Bronchial epithelial cell (primary cell): ENCODE measurements around the gene DNAL1. TPM values are rescaled to one million over a fixed set of nuclear protein-coding genes. Genes with fewer than 3 reads are reported as not detected.

ENCODE experiments used
- DNase-seq: peaks from one replicate; pipeline ENCODE4 v3.0.0-alpha.2; 2010; ENCODE audit warnings: low read depth
- FAIRE-seq: peaks from 2 replicates; lab custom pipeline; 2011; peaks lifted over from hg19 to GRCh38; lab: Jason Lieb, UNC
- H3K27me3 ChIP-seq: 2 replicates; pipeline ENCODE4 v1.5.1; 2011; ENCODE audit warnings: low read length; ENCODE audit not compliant: control insufficient read depth, insufficient read depth
- H3K36me3 ChIP-seq: 2 replicates; pipeline ENCODE4 v1.5.1; 2011; ENCODE audit warnings: low read length; ENCODE audit not compliant: control insufficient read depth, insufficient read depth
- H3K4me3 ChIP-seq: 2 replicates; pipeline ENCODE4 v1.5.1; 2011; ENCODE audit warnings: mild to moderate bottlenecking, low read depth, low read length, control low read depth
- total RNA-seq: library from RNA; depleted of rRNA; stranded (reverse); fragments of >200 nt; gene quantifications from 2 replicates; pipeline ENCODE4 v1.2.1, GENCODE V29; 2014
- TF ChIP-seq, protein P1 (sequence below): IDR thresholded peaks from 2 replicates; pipeline ENCODE4 v1.5.1; 2011; ENCODE audit warnings: mild to moderate bottlenecking, moderate library complexity, low read length, control low read depth, inconsistent platforms; ENCODE audit not compliant: insufficient read depth, severe bottlenecking

DNAL1 gene
- total RNA-seq, 1 donor from 2014 or later: 5.8 TPM

DNA sequence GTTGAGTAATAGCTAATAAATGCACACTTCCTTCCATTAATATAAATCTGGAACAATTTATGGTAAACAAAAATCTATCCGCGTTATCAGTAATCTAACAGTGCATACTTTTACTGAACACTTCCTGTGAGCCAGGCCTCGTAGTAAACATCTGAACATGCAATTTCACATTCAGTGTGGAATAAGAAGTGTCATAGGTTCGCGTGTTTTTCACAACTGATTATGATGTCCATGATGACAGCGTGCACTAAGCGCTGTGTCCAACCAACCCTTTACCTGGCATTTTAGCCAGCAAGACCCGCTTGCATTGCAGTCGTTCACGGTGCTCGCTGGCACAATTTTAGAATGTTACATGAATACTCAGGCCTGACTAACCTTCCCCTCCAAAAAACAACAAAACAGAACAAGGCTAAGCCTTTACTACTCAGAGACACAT, 67.3 kb downstream of the DNAL1 start:
- DNase-seq (no peak), FAIRE-seq (no peak)
- Histone ChIP-seq H3K4me3 (peak overlapping the region; percentile 83), H3K27me3 (no peaks in the 10 kb centered on the region), H3K36me3 (peaks cover 2% of the 10 kb centered on the region)
- TF ChIP-seq, protein P1, sequence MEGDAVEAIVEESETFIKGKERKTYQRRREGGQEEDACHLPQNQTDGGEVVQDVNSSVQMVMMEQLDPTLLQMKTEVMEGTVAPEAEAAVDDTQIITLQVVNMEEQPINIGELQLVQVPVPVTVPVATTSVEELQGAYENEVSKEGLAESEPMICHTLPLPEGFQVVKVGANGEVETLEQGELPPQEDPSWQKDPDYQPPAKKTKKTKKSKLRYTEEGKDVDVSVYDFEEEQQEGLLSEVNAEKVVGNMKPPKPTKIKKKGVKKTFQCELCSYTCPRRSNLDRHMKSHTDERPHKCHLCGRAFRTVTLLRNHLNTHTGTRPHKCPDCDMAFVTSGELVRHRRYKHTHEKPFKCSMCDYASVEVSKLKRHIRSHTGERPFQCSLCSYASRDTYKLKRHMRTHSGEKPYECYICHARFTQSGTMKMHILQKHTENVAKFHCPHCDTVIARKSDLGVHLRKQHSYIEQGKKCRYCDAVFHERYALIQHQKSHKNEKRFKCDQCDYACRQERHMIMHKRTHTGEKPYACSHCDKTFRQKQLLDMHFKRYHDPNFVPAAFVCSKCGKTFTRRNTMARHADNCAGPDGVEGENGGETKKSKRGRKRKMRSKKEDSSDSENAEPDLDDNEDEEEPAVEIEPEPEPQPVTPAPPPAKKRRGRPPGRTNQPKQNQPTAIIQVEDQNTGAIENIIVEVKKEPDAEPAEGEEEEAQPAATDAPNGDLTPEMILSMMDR: no peak

DNA sequence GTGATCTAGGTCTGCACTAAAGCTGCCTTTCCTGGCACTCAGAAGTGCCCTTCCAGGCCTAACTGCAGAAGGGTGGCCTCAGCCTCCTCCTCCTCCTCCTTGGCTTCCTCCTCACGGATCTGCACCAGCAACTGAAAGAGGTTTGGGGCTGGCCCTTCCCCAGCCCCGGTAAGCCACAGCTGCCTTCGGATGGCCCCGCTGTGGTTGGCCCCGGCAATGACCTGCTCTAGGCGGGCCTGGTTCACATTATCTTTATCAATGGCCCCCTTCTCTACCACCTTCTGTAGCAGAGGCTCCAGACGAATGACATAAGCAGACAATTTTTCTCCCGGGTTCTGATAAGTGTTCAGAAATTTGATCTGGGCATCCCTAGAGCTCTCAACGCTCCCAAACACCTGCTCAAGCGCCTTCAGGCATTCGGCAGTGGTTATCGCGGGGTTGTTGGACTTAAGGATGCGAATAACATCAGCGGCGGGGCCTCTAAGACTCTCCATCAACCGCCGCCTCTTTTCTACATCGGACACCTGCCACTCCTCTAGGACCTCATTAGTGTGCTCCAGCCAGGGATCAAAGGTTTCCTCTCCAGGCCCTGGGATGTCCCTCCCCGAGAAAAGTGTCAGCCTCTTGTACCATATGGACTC, 67.9 kb downstream of the DNAL1 start:
- no peak for FAIRE-seq
- H3K4me3 ChIP-seq: peak overlapping the region; percentile 83

DNA sequence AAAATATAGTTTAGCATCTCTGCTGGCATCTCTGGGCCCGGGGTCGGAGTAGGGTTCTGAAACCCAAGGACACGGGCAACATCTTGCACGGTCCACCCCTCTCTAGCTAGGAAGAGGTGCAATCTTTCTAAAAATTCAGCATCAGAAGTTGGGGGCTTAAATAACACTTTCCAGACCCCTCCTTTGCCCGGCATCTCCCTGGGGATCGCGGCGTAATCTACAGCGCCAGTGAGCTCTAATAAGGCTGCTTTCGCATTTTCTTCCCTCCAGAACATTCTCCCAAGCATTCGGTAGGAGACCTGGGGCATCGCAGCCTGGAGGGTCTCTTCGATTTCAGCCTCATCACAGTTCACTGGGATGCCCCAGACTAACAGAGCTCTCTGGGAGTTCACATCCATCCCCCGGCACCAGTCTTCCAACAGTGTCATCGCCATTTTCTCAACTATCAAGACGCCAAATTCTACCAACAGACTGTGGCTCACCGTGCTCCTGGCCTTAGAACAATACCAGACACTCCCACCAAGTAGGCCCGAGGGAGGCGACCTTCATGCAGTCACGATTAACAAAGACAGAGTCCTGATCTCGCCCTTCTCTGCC, 68.5 kb downstream of the DNAL1 start:
- Histone ChIP-seq H3K36me3 (peaks cover 9% of the 10 kb centered on the region), H3K4me3 (peak overlapping the region; percentile 83), H3K27me3 (no peaks in the 10 kb centered on the region)
- DNase-seq: no peak
- no peak for FAIRE-seq
- TF ChIP-seq, protein P1: no peak

More for the DNA sequence above, 67.9 kb downstream of the DNAL1 start:
- Histone ChIP-seq H3K27me3 (no peaks in the 10 kb centered on the region), H3K36me3 (peaks cover 5% of the 10 kb centered on the region)
- DNase-seq: no peak
- TF ChIP-seq, protein P1: no peak

DNA sequence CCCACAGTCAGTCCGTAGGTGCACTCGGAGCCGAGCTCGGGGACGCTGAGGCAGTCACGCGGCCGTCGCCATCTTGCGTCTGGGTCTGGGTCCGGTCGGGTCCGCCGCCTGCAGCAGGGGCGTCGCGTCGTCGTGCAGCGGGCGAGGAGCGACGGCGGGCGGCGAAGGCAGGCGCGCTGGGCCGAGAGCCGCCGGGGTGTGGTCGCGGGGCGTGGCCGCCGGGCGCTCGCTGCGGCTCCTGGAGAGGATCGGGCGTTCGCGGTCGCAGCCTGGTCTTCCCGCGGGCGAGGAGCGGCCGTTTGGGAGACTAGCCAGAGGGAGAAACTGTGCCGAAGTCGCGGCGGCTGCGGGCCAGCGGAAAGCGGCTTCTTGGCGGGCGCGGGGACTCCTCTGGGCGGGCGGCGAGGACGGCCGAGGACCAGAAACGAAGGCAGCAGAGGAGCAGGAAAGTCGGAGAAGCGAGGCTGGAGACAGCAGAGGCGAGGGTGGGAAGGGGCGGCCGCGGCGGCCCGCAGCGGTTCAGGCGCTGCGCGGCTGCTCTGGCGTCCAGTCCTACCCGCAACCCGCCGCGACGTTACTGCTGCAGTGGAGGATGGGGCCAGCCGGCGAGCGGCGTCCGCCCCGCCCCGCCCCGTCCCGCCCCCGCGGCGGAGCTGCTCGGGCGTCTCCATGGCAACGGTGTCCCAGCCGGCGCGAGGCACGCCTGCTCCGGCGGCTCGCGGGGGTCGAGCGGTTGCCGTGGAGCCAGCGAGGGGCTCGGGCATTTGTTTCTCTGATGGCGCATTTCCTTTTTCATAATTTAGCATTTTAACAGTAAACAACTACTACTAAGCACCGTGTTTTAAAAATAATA, 69.2 kb downstream of the DNAL1 start, which contains the start of gene PNMA1:
Gene PNMA1 (minus strand): TSS at position 582 of the 853 bp plus-strand sequence. CDS start 745 bp downstream, outside the sequence.
- no peak for FAIRE-seq
- peak within 1 kb of the TSS; percentile 83 for H3K4me3 ChIP-seq
- peak; percentile 45 for DNase-seq
- no peaks in the 10 kb centered on the region for H3K27me3 ChIP-seq
- peaks cover 13% of the 10 kb centered on the region for H3K36me3 ChIP-seq
- TF ChIP-seq, protein P1: no peak

DNA sequence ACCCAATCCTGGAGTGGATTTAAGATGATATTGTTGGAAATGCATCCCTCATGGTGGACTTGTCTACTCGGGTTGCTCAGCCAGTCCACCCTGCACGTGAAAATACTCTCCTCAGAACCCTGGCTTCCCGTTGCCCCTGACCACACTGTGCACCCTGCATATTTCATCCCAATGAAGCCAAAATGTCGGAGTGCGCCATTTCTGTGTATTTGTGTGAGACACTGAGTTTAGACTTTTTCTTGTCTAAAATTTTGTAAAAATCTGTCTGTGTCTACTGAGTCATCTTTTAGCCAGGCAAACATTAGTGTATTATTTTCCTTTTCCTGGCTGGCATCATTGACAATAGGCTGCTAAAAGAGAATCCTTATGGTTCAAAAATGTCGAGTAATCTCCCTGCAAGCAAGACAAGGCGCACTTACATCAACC, 69.9 kb downstream of the DNAL1 start:
- DNase-seq: peak; percentile 39
- TF ChIP-seq, protein P1: no peak
- Histone ChIP-seq H3K27me3 (no peaks in the 10 kb centered on the region), H3K36me3 (peaks cover 16% of the 10 kb centered on the region), H3K4me3 (peak overlapping the region; percentile 83)
- no peak for FAIRE-seq
